HepG2 (cell line): ENCODE measurements around the gene PARP3. TPM values are rescaled to one million over a fixed set of nuclear protein-coding genes. Genes with fewer than 3 reads are reported as not detected.
A peak's percentile ranks its signal among the peaks of the same experiment; 100 is the strongest.

Experiments used
- ADNP ChIP-seq: sonication (generic); formaldehyde crosslinking; IDR thresholded peaks from 2 replicates; pipeline ENCODE4 v1.4.0; 2020; ENCODE audit warnings: missing genetic modification reagents
- CC2D1A ChIP-seq: sonication (generic); formaldehyde crosslinking; IDR thresholded peaks from 2 replicates; pipeline ENCODE4 v1.8.1; 2023; ENCODE audit warnings: mild to moderate bottlenecking, missing genetic modification reagents
- DDIT3 ChIP-seq: sonication (generic); formaldehyde crosslinking; IDR thresholded peaks from 2 replicates; pipeline ENCODE4 v1.4.0; 2020; ENCODE audit warnings: mild to moderate bottlenecking, missing genetic modification reagents
- E2F2 ChIP-seq: sonication (generic); formaldehyde crosslinking; IDR thresholded peaks from 2 replicates; pipeline ENCODE4 v1.4.0; 2020; ENCODE audit warnings: missing genetic modification reagents, borderline replicate concordance
- ETV5 ChIP-seq: IDR thresholded peaks from 2 replicates; pipeline ENCODE4 v1.6.1; 2018; ENCODE audit warnings: missing biosample characterization, missing genetic modification reagents, inconsistent platforms, borderline replicate concordance
- NR3C1 ChIP-seq: sonication (generic); formaldehyde crosslinking; IDR thresholded peaks from 2 replicates; pipeline ENCODE4 v1.4.0; 2020; ENCODE audit warnings: missing genetic modification reagents
- SPEN ChIP-seq: sonication (generic); formaldehyde crosslinking; IDR thresholded peaks from 2 replicates; pipeline ENCODE4 v1.5.1; 2020; ENCODE audit warnings: low read depth, mild to moderate bottlenecking, missing genetic modification reagents
- TFDP1 ChIP-seq: IDR thresholded peaks from 2 replicates; pipeline ENCODE4 v1.6.1; 2016; ENCODE audit warnings: missing compliant biosample characterization, missing genetic modification reagents, borderline replicate concordance
- TIGD3 ChIP-seq: sonication (generic); formaldehyde crosslinking; IDR thresholded peaks from 2 replicates; pipeline ENCODE4 v1.5.1; 2020; ENCODE audit warnings: mild to moderate bottlenecking, missing genetic modification reagents, borderline replicate concordance
- ZBTB44 ChIP-seq: sonication (generic); formaldehyde crosslinking; IDR thresholded peaks from 2 replicates; pipeline ENCODE4 v1.4.0; 2020; ENCODE audit warnings: missing genetic modification reagents
- ZBTB49 ChIP-seq: sonication (generic); formaldehyde crosslinking; IDR thresholded peaks from 2 replicates; pipeline ENCODE4 v1.4.0; 2020; ENCODE audit warnings: missing genetic modification reagents, borderline replicate concordance
- ZFY ChIP-seq: sonication (generic); formaldehyde crosslinking; IDR thresholded peaks from 2 replicates; pipeline ENCODE4 v1.4.0; 2020; ENCODE audit warnings: missing genetic modification reagents
- ZNF230 ChIP-seq: sonication (generic); formaldehyde crosslinking; IDR thresholded peaks from 2 replicates; pipeline ENCODE4 v1.4.0; 2020; ENCODE audit warnings: mild to moderate bottlenecking, missing genetic modification reagents
- ZNF280D ChIP-seq: sonication (generic); formaldehyde crosslinking; IDR thresholded peaks from 2 replicates; pipeline ENCODE4 v1.5.1; 2020; ENCODE audit warnings: mild to moderate bottlenecking, missing genetic modification reagents
- ZNF556 ChIP-seq: sonication (generic); formaldehyde crosslinking; IDR thresholded peaks from 2 replicates; pipeline ENCODE4 v1.4.0; 2020; ENCODE audit warnings: mild to moderate bottlenecking, missing genetic modification reagents, borderline replicate concordance
- ZNF747 ChIP-seq: sonication (generic); formaldehyde crosslinking; IDR thresholded peaks from 2 replicates; pipeline ENCODE4 v1.8.1; 2023; ENCODE audit warnings: missing genetic modification reagents, mild to moderate bottlenecking, borderline replicate concordance
- polyA plus RNA-seq, 8 experiments: library from polyadenylated mRNA; depleted of rRNA in 3 of 8; stranded (reverse) in 7 of 8; unstranded in 1 of 8; fragments of >200 nt; fragmentation: Illumina TruSeq in 4 of 8; extraction: Trizol in 4 of 8; gene quantifications; 2 replicates each; pipeline versions ENCODE4 v1.2.1 to v1.2.3, GENCODE V29; 2011 to 2016; ENCODE audit warnings: low read depth in 4 of 8, missing spikeins in 1 of 8, mixed read lengths in 1 of 8; ENCODE audit not compliant: insufficient read depth in 1 of 8
- total RNA-seq, 5 experiments: library from RNA; depleted of rRNA; stranded (reverse); fragments of >200 nt; fragmentation: Illumina TruSeq; extraction: Trizol; gene quantifications; 2 replicates each; pipeline ENCODE4 v1.2.3, GENCODE V29; 2016; ENCODE audit warnings: low read depth in 1 of 5

The PARP3 gene
- total and polyA plus RNA-seq, 2 of the 13 experiments (the other 11 are each of a cell fraction or from before 2014, with no cell fraction given), result 11.2 to 21.5 TPM

- TF ChIP-seq ZBTB44 (CRISPR knock-in tag), result no peak
- TF ChIP-seq NR3C1, result no peak
- TF ChIP-seq DDIT3 (CRISPR knock-in tag), result no peak
- no peak for TF ChIP-seq TFDP1 (CRISPR knock-in tag)
- TF ChIP-seq ZNF280D (CRISPR knock-in tag), result 0 out of 2 replicates have a peak, but pooled peaks have one; percentile 7
- TF ChIP-seq ZNF230 (CRISPR knock-in tag), result no peak
- no peak for TF ChIP-seq CC2D1A
- peak; percentile 49; the same call in 1 of the 2 replicates for TF ChIP-seq ZFY (CRISPR knock-in tag)
- TF ChIP-seq E2F2 (CRISPR knock-in tag), result no peak
- TF ChIP-seq ZNF747 (CRISPR knock-in tag), result no peak
- no peak; the same call in 1 of the 2 replicates for TF ChIP-seq ETV5
- no peak for TF ChIP-seq ZNF556 (CRISPR knock-in tag)
- TF ChIP-seq TIGD3 (CRISPR knock-in tag), result no peak
- TF ChIP-seq ADNP, result no peak
- TF ChIP-seq ZBTB49, result 0 out of 2 replicates have a peak, but pooled peaks have one; percentile 7
- TF ChIP-seq SPEN, result no peak; the same call in 1 of the 2 replicates
Measured at GRCh38 chr3:51942603-51943450, 664 bp downstream of the PARP3 start (continued).
